ENCODE results near the gene TOP3A. TPM values are rescaled to one million over a fixed set of nuclear protein-coding genes. Genes with fewer than 3 reads are reported as not detected.

Gene TOP3A
- polyA plus RNA-seq, 1 donor (not counting 4 experiments of a cell fraction or from before 2014, with no cell fraction given): 11.6 TPM

DNA sequence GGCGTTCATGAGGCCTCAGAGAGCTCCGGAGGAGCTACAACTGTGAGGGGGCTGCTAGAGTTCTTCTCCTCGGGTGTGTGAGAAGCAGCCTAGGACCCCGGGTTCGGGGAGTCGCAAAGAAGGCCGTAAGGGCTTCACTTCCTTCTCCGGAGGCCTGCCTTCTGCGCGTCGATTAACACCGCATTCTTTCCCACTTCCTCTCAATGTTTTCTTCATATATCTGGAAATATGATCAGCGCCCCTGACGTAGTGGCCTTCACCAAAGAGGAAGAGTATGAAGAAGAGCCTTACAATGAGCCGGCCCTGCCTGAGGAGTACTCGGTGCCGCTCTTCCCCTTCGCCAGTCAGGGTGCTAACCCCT, 748 bp upstream of the TOP3A start:
- dilution Hi-C loops (cut with MboI; ENCODE audit: extremely low pct_ligation_motif_present, low sequenced_read_pairs): no loop called here

DNA sequence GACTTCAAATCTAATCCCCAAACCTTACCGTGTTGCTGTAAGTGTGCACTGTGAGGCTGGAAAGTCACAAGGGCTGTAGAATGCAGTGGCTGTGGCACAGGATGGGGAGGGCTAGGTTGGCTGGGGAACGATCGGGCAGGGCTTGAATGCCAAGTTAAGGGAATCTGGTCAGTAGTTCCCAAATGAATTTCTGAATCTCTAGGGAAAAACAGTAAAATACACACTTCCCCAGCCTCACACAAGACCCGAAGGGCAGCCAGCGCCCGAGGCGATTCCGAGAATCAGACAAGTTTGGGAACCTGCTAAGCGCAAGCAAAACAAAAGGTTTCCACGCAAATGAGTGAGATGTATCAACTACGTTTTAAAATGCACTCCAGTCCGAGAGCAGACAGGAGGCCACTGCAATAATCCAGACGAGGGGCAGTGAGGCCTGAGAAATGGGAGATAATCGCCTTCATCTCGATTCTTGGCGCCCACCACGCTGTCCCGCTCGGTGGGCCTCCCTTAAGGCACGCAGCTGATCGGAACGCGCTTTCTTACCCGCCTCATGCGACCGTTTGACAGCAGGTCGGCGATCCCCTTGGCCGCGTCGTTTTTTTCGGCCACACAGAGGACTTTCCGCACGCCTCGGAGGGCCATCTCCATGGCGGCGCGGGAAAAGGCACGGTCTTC, 599 bp downstream of the TOP3A start:
- peak overlapping the region; percentile 92 for H3K27ac ChIP-seq (ENCODE audit: control insufficient read depth, insufficient read depth, low read length)
- no peaks in the 10 kb centered on the region for H3K9me1 ChIP-seq (ENCODE audit: control insufficient read depth, extremely low read depth, insufficient read depth, low read length)
- no peaks in the 10 kb centered on the region for H3K27me3 ChIP-seq (ENCODE audit: control insufficient read depth, extremely low read depth, insufficient read depth, low read length)
- H3K9ac ChIP-seq (ENCODE audit: control insufficient read depth, extremely low read depth, insufficient read depth, low read length): peak overlapping the region; percentile 94
- H4K20me1 ChIP-seq (ENCODE audit: control insufficient read depth, extremely low read depth, insufficient read depth, low read length): peaks cover 1% of the 10 kb centered on the region
- dilution Hi-C loops (cut with MboI; ENCODE audit: extremely low pct_ligation_motif_present, low sequenced_read_pairs): no loop called here
- H3K4me1 ChIP-seq (ENCODE audit: control insufficient read depth, extremely low read depth, insufficient read depth, low read length): peaks cover 37% of the 10 kb centered on the region
- DNase-seq (ENCODE audit: low read depth, low spot score) (no peak), FAIRE-seq (no peak)
- peaks cover under 1 to 21% of the 10 kb centered on the region in 2 experiments for H3K36me3 ChIP-seq (ENCODE audit: control insufficient read depth in 2 of 2, extremely low read depth in 1 of 2, insufficient read depth in 2 of 2, low read length in 2 of 2)
- H3K9me3 ChIP-seq (ENCODE audit: control insufficient read depth, low read depth, low read length): no peaks in the 10 kb centered on the region
- peak overlapping the region; percentile 80 to 90 (median 89) for H3K4me3 ChIP-seq (ENCODE audit: control insufficient read depth in 2 of 3, extremely low read depth in 1 of 3, insufficient read depth in 2 of 3, low read depth in 1 of 3, low read length in 3 of 3)
- peak overlapping the region; percentile 99 for H3K4me2 ChIP-seq (ENCODE audit: control insufficient read depth, extremely low read depth, insufficient read depth, low read depth, low read length)
- no peak for TF ChIP-seq EZH2 (IDR thresholded peaks at IDR 0.05; ENCODE audit: low read length)
- TF ChIP-seq, protein P1, sequence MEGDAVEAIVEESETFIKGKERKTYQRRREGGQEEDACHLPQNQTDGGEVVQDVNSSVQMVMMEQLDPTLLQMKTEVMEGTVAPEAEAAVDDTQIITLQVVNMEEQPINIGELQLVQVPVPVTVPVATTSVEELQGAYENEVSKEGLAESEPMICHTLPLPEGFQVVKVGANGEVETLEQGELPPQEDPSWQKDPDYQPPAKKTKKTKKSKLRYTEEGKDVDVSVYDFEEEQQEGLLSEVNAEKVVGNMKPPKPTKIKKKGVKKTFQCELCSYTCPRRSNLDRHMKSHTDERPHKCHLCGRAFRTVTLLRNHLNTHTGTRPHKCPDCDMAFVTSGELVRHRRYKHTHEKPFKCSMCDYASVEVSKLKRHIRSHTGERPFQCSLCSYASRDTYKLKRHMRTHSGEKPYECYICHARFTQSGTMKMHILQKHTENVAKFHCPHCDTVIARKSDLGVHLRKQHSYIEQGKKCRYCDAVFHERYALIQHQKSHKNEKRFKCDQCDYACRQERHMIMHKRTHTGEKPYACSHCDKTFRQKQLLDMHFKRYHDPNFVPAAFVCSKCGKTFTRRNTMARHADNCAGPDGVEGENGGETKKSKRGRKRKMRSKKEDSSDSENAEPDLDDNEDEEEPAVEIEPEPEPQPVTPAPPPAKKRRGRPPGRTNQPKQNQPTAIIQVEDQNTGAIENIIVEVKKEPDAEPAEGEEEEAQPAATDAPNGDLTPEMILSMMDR (optimal IDR thresholded peaks at IDR 0.05 in 1 of 3, IDR thresholded peaks at IDR 0.05 in 1 of 3, conservative IDR thresholded peaks at IDR 0.05 in 1 of 3; ENCODE audit: extremely low read depth in 1 of 3, insufficient read depth in 2 of 3, low read length in 3 of 3): no peak
- H2AFZ ChIP-seq (ENCODE audit: control insufficient read depth, low read length): peak overlapping the region; percentile 95
- H3K79me2 ChIP-seq (ENCODE audit: control insufficient read depth, insufficient read depth, low read length): peaks cover 79% of the 10 kb centered on the region

More for the DNA sequence above, 748 bp upstream of the TOP3A start:
- FAIRE-seq (no peak), DNase-seq (ENCODE audit: low read depth, low spot score) (no peak)
- Histone ChIP-seq H3K4me3 (ENCODE audit: control insufficient read depth in 2 of 3, extremely low read depth in 1 of 3, insufficient read depth in 2 of 3, low read depth in 1 of 3, low read length in 3 of 3) (peak overlapping the region; percentile 80 to 90 (median 89)), H4K20me1 (ENCODE audit: control insufficient read depth, extremely low read depth, insufficient read depth, low read length) (peaks cover 10% of the 10 kb centered on the region), H3K4me1 (ENCODE audit: control insufficient read depth, extremely low read depth, insufficient read depth, low read length) (peaks cover 39% of the 10 kb centered on the region), H3K27me3 (ENCODE audit: control insufficient read depth, extremely low read depth, insufficient read depth, low read length) (no peaks in the 10 kb centered on the region), H3K36me3 (ENCODE audit: control insufficient read depth in 2 of 2, extremely low read depth in 1 of 2, insufficient read depth in 2 of 2, low read length in 2 of 2) (peaks cover 3 to 27% of the 10 kb centered on the region in 2 experiments), H3K9me1 (ENCODE audit: control insufficient read depth, extremely low read depth, insufficient read depth, low read length) (no peaks in the 10 kb centered on the region), H3K4me2 (ENCODE audit: control insufficient read depth, extremely low read depth, insufficient read depth, low read depth, low read length) (peak overlapping the region; percentile 96), H3K9me3 (ENCODE audit: control insufficient read depth, low read depth, low read length) (no peaks in the 10 kb centered on the region), H3K9ac (ENCODE audit: control insufficient read depth, extremely low read depth, insufficient read depth, low read length) (peak overlapping the region; percentile 94), H3K27ac (ENCODE audit: control insufficient read depth, insufficient read depth, low read length) (peak overlapping the region; percentile 92), H2AFZ (ENCODE audit: control insufficient read depth, low read length) (peak overlapping the region; percentile 92), H3K79me2 (ENCODE audit: control insufficient read depth, insufficient read depth, low read length) (peaks cover 86% of the 10 kb centered on the region)
- TF ChIP-seq, protein P1 (optimal IDR thresholded peaks at IDR 0.05 in 1 of 3, IDR thresholded peaks at IDR 0.05 in 1 of 3, conservative IDR thresholded peaks at IDR 0.05 in 1 of 3; ENCODE audit: extremely low read depth in 1 of 3, insufficient read depth in 2 of 3, low read length in 3 of 3): no peak
- no peak for TF ChIP-seq EZH2 (IDR thresholded peaks at IDR 0.05; ENCODE audit: low read length)

Data from keratinocyte (primary cell).